SK-N-SH (cell line): ENCODE results near the gene ADAP1.

Experiments
- EP300 ChIP-seq, 2 experiments: IDR thresholded peaks; 2 replicates each; pipeline versions ENCODE4 v1.4.0 to v1.6.1; 2012; ENCODE audit warnings: borderline replicate concordance in 1 of 2, low read depth in 1 of 2, low read length in 1 of 2
- GATA2 ChIP-seq: sonication (generic); formaldehyde crosslinking; IDR thresholded peaks from 2 replicates; pipeline ENCODE4 v1.5.0; 2020; ENCODE audit warnings: mild to moderate bottlenecking, missing genetic modification reagents
- NFIC ChIP-seq: IDR thresholded peaks from 2 replicates; pipeline ENCODE4 v1.4.0; 2012; ENCODE audit warnings: borderline replicate concordance
- NRF1 ChIP-seq: IDR thresholded peaks from 2 replicates; pipeline ENCODE4 v1.6.1; 2012; ENCODE audit warnings: low read depth, mild to moderate bottlenecking, low read length
- POLR2AphosphoS5 ChIP-seq: IDR thresholded peaks from 2 replicates; pipeline ENCODE4 v1.6.1; 2012; ENCODE audit warnings: low read depth, low read length
- RAD21 ChIP-seq: IDR thresholded peaks from 2 replicates; pipeline ENCODE4 v1.6.1; 2012; ENCODE audit warnings: mild to moderate bottlenecking, low read length
- RCOR1 ChIP-seq: fragments of 150-350 bp; IDR thresholded peaks from 2 replicates; pipeline ENCODE4 v1.6.1; 2017; ENCODE audit warnings: antibody characterized with exemption, low read length
- RFX5 ChIP-seq: IDR thresholded peaks from 2 replicates; pipeline ENCODE4 v1.6.1; 2012; ENCODE audit warnings: mild to moderate bottlenecking, improper control_type of control experiment, low read length
- SMC3 ChIP-seq: IDR thresholded peaks from 2 replicates; pipeline ENCODE4 v1.6.1; 2012; ENCODE audit warnings: low read depth, low read length, improper control_type of control experiment
- TAF1 ChIP-seq: IDR thresholded peaks from 2 replicates; pipeline ENCODE4 v1.6.1; 2012; ENCODE audit warnings: low read depth, mild to moderate bottlenecking, low read length, moderate library complexity, borderline replicate concordance
- TF ChIP-seq, protein P1 (sequence below): fragments of 200-600 bp; sonication (generic); IDR thresholded peaks from 2 replicates; pipeline ENCODE4 v1.6.1; 2017; ENCODE audit warnings: antibody characterized with exemption, mild to moderate bottlenecking, moderate library complexity
- TF ChIP-seq, protein P2 (sequence below): IDR thresholded peaks from 2 replicates; pipeline ENCODE4 v1.4.0; 2012; ENCODE audit warnings: low read depth
- TF ChIP-seq, protein P3 (sequence below): IDR thresholded peaks from 2 replicates; pipeline ENCODE4 v1.4.0; 2012; ENCODE audit warnings: low read depth, borderline replicate concordance

DNA sequence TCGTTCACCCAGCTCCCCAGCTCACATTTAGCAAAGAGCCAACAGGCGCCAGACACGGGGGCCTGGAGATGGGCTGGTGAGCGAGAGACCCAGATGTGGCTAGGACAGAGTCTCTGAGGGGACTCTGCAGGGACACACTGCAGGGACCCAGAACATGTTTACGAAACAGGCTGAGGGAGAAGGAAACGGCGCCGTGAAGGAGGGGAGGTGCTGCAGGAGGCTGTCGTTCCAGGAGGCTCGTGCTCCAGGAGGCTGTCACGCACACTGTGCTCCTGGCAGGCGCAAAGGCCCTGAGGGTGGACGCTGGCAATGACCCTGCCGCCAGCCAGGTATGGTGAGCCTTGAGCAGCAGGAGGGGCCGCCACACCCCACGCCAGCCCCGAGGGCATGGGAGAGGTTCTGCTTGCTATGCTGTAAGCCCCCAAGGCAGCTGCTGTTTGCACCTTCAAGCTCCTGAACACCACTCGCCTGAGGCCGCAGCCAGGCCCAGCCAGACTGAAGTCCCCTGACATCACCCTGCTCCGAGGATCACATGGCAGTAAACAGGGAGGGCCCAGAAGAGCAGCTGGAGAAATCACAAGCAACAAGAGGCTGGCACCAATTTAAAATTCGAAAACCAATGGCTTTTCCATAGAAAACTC, 27.3 kb downstream of the ADAP1 start:
- TF ChIP-seq GATA2 (CRISPR knock-in tag) (no peak), TAF1 (no peak), NFIC (no peak), RAD21 (no peak), POLR2AphosphoS5 (no peak), RCOR1 (no peak), RFX5 (no peak), EP300 (IDR thresholded peaks at IDR 0.05; ENCODE audit: borderline replicate concordance in 1 of 2, low read depth in 1 of 2, low read length in 1 of 2) (no peak), SMC3 (no peak), NRF1 (no peak)
- TF ChIP-seq, protein P1, sequence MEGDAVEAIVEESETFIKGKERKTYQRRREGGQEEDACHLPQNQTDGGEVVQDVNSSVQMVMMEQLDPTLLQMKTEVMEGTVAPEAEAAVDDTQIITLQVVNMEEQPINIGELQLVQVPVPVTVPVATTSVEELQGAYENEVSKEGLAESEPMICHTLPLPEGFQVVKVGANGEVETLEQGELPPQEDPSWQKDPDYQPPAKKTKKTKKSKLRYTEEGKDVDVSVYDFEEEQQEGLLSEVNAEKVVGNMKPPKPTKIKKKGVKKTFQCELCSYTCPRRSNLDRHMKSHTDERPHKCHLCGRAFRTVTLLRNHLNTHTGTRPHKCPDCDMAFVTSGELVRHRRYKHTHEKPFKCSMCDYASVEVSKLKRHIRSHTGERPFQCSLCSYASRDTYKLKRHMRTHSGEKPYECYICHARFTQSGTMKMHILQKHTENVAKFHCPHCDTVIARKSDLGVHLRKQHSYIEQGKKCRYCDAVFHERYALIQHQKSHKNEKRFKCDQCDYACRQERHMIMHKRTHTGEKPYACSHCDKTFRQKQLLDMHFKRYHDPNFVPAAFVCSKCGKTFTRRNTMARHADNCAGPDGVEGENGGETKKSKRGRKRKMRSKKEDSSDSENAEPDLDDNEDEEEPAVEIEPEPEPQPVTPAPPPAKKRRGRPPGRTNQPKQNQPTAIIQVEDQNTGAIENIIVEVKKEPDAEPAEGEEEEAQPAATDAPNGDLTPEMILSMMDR = no peak
- TF ChIP-seq, protein P2, sequence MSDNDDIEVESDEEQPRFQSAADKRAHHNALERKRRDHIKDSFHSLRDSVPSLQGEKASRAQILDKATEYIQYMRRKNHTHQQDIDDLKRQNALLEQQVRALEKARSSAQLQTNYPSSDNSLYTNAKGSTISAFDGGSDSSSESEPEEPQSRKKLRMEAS = no peak
- TF ChIP-seq, protein P3, sequence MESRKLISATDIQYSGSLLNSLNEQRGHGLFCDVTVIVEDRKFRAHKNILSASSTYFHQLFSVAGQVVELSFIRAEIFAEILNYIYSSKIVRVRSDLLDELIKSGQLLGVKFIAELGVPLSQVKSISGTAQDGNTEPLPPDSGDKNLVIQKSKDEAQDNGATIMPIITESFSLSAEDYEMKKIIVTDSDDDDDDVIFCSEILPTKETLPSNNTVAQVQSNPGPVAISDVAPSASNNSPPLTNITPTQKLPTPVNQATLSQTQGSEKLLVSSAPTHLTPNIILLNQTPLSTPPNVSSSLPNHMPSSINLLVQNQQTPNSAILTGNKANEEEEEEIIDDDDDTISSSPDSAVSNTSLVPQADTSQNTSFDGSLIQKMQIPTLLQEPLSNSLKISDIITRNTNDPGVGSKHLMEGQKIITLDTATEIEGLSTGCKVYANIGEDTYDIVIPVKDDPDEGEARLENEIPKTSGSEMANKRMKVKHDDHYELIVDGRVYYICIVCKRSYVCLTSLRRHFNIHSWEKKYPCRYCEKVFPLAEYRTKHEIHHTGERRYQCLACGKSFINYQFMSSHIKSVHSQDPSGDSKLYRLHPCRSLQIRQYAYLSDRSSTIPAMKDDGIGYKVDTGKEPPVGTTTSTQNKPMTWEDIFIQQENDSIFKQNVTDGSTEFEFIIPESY = no peak
